HUDEP-2 (cell line): ENCODE data around the gene RPS24.
A peak's percentile ranks its signal among the peaks of the same experiment; 100 is the strongest.

Source experiments
- DNase-seq, 76 experiments: peaks; one replicate each; lab custom pipeline; 2025; ENCODE audit not compliant: unreplicated experiment in 76 of 76; lab: John Stamatoyannopoulos, UW

The RPS24 gene

DNA sequence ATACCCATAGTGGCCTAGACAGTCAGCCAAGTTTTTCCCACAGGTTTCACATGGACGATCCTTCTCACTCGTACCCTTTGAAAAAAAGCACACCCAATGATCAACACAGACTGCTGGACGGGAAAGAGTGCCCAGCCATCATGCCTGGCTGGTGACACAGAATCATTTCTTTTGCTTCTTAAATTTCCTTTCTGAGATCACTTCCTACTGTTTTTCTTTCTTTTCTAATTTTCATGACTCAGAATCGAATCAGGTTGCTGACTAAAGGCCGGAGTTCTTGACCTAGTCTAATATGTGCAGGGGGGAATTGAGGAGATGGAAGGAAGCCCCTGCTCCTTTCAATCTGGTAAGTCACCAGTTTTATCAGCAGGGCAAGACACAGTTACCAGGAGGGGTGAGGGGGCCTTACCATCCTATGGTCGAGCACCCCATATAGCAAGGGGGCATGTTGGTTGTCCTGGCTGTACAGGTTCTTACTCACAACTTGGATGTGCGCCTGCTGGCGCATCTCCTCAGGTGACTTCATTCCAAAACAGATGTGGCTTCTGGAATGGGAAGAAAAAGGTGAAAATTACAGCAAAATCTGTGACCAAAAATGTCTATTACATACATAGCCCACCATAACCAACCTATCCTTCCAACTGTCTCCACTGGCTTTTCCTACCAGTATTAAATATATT lies 7.8 kb upstream of the RPS24 start:
- no peak for DNase-seq

DNA sequence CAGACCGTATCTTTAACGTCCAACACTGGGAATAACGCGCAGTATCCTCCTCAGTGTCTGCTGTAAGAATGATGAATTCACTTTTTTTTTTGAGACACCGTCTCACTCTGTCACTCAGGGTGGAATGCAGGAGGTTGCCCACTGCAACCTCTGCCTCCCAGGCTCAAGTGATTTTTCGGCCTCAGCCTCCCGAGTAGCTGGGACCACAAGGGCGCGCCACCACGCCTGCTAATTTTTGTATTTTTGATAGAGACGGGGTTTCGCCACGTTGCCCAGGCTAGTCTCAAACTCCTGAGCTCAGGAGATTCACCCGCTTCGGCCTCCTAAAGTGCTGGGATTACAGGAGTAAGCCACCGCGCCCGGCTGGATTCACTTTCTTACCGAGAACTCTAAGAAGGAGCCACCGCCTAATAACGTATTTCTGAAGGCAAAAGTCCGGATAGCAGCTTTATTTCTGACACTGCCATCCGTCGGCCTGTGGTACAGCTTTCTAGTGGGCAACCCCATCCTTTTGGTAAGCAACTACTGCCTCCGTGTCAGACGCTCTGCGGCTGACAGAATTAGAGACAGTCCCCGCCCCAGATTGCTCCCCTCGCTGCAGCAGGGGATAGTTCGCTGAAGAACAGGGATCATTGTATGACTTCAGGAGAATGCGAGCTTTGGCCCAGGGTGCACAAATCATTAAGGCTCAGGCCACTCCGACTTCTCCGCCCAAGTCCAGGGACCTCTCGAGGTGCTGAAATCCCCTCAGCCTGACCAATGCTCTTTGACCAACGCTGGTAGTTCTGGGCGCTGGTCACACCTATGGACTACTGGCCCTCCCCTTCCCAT lies 5.0 kb upstream of the RPS24 start:
- DNase-seq, result peak in 6 of 76 experiments; percentile 4 to 33 (median 13)

DNA sequence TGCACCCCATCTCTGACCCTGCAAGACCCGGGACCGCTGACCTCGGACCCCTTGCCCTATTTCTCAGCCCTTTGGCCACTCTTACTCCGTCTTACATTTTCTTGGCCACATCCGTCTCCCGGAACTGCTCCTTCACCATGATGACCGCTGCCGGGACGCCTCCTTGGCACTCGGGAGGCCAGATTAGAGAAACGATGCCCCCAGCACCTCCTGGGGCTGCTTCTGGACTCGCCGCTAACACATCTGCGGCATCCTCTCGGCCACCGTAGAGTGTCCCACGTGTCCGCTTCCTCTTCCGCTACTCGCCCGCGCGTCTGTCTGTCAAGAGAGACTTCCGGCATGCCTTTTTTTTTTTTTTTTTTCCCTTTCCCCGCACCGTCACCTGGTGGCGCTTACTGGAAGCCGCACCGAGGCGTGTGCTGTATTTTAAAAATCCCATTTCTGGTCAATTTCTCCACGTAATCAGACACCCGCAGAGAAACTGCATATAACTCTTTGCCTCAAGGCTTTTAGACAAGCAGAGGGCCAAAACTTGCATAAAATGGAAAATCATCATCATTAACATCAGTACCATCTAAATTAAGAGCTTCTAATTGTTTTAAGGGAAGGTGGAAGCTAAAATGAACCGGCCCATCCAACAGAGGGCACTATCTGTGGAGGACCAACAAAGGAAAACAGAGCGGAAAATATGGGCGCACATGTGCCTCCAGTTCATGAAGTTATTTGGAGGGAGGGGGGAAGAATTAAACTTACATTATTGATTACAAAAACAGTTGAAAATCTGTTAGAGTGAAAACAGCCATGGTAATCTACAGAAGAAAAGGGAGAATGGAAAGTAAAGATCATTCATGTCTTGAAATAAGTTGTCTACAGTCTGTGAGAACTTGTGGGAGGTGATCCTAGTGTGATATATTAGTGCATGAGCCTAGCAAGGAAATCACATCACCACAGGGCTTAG lies 4.1 kb upstream of the RPS24 start, which contains the start of gene POLR3A:
TSS of gene POLR3A (minus strand) at position 247 of the 958 bp plus-strand sequence. CDS start at position 139, 108 bp downstream.
- DNase-seq, result peak; percentile 18 to 96 (median 89)

DNA sequence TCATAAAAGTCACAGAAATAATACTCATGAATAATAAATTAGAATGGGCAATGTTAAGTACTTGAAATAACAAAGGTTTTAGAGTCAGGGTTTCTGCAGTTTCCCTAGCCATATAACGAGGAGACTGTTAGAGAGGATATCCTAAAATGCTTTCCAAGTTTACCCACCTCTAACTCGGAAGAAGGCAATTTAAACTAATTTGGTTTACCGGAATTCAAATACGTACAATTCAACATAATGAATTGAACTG lies 351 bp upstream of the RPS24 start:
- no peak for DNase-seq

DNA sequence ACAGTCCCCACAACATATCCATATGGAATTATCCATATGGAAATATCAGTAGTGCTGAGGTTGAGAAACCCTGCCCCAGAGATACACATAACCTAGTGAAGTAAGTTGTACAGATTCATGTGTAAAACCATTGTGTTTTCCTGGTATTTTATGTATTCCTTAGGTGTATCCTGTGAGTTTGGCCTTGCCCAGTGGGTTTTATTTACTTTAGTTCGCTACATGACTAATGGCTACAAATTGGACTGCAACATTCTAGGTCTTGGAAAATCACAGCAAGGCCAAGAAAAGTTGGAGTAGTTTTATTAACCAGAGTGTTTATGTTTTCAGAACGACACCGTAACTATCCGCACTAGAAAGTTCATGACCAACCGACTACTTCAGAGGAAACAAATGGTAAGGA lies 1.4 kb downstream of the RPS24 start:
- no peak for DNase-seq

DNA sequence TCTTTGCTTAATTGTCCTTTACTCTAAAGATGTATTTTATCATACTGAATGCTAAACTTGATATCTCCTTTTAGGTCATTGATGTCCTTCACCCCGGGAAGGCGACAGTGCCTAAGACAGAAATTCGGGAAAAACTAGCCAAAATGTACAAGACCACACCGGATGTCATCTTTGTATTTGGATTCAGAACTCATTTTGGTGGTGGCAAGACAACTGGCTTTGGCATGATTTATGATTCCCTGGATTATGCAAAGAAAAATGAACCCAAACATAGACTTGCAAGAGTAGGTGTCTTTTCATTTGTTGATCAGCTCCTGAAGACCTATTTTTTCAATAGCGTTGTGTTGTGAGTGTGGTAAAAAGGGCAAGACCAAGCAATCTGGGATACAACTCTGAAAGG lies 1.8 kb downstream of the RPS24 start:
- DNase-seq, result no peak

DNA sequence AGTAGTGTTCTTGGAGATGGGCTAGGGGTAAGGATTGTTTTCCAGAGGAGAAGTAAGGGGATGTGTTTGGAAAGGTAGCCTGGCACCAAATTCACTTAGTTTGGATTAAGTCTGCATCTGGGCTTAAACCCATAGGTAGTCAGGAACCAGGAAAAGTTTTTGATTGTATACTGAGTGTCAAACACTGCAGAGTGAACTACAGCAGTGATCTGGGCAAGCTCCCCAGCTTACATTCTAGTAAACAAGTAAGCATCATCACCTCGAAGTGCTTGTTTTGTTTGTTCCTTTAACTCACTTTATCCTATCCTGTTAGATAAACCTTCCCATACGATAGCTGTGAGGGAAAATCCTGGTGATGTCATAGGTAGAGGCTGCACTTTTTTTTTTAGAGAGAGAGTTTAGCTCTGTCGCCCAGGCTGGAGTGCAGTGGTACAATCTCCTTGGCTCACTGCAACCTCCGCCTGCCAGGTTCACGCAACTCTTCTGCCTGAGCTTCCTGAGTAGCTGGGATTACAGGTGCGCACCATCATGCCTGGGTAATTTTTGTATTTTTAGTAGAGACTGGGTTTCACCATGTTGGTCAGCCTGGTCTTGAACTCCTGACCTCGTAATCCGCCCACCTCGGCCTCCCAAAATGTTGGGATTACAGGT lies 2.4 kb downstream of the RPS24 start:
- DNase-seq, result no peak

DNA sequence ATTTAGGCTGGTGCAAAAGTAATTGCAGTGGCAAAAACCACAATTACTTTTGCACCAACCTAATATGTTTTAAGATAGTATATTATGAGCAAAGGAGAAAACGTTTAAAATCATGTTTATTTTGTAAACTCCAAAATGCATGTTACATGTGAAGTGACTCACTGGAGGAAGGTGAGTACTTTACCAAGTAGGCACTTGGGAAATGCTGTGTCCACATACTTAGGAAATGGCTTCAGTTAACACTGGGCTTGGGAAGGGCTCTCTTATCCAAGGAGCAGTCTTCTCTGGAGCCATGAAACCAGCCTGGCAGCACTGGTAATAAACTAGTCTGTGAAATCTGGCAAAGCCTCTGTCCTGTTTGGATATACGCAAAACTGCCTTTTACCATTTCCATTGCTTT lies 4.4 kb downstream of the RPS24 start:
- DNase-seq, result no peak

DNA sequence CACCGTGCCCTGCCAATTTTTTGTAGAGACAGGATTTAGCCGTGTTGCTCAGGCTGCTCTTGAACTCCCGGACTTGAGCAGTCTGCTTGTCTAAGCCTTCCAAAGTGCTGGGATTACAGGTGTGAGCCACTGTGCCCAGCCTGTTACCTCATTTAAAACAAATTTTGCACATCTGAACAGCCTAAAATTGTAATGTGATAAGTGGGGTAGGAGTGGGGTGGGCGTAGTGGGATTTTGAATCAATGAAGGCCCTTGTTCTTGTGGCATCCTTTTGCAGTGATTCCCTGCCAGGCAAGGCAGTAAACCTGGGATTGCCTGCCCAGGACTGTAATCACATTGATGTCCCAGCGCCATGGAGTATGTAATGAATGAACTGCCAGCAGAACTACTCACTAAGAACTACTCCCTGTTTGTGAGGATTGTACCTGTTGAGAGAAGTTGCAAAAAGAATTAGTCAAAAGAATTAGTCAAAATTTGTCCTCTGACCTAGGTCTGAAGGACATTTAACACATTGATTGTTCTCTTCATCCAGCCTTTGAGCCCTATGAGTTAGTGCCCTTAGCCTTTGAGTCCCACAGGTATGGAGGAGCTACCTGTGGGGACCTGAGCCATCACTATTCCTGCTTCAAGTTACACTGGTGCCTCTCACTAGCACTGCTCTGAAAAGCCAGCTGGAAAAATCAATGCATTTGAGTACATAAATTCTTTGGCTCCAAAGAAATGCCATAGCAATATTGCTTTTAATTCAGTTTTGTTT lies 5.3 kb downstream of the RPS24 start:
- no peak for DNase-seq

DNA sequence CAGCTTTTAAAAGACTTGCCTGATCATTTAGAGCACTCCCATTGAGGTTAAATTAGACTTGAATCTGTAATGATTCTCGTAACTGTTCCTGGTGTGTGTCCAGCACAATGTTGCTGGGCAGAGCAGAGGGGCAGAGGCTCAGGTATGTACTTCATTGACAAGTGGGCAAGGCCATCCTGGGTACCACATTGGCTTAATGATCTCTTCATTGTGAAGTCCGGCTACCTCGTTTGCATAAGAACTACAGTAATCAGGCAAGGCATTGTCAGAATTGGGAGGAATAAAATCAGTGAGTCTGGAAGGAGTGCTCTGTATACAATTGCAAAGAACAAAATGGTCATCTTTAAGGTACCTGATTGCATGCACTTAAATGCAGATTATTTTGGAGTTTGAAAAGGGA lies 6.1 kb downstream of the RPS24 start:
- no peak for DNase-seq

DNA sequence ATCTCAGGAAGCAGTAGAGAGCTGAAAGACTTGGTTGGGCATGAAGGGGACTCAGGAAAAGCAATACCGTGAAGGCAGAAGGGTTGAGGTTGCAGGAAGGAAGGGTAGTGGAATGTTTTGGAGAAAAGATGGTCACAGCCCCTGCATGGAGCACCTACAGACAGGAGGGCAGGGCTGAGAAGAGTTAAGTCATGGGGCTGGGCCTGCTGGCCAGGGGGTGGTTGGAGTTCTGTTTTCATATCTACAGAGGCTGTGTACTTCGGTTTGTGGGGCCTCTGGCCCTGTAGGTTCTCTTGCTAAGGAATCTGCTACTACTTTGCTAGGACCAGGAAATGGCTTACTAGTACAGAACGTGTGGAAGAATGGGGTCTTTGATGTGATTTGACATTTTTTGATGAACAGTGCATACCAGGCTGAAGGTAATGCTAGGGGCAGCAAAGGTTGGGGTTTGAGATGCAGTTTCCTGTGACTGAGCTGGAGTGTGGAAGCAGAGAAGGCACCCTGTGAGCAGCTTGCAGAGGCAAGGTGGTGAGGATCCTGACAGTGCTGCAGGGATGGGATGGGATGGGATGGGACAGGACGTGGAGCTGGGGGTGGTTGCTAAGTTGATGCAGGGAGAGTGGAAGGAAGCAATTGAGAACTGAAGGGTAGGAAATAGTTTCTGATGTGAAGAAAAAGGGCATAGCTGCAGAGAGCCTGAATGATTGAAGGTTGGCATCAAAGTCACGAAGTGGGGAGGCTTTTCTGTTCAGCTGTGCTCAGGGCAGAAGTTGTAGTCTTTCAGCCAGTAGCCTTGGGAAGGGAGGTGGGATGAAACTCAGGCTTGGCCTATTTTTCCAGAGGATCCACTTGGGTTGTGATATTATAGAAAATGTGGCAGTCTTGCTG lies 7.8 kb downstream of the RPS24 start:
- DNase-seq, result peak in 2 of 76 experiments; percentile 1 to 13

DNA sequence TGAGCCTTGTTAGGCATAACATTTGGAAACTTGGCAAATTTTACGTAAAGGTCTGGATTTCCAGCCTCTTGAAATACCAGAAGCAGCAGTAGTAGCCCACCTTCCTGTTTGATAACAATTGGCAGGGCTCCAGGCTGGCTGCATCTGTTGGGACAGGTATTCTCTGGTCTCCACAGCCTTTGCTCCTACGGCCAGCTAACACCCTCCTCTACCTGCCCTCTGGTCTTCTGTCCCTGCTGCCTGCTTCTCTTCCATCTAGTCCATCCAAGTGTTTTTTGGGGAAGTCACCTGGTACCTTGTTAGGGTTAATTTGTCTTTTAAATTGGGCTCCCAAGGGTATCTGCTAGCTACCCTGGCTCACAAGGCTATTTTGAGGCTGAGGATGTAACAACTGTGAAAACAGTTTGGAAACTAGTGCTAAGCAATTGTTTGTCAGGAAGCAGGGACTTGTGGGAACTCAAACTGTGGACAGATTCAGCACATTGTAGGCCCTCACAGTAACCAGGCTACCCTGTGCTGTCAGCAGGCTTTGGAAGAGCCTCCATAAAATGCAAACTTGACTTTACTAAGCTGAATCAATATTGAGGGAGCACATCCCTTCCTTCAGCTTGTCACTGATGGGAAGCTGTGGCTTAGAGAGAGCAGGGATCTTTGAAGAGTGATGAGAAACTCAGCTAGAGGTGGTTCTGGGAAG lies 8.5 kb downstream of the RPS24 start:
- DNase-seq, result peak in 2 of 76 experiments; percentile 2 to 13

DNA sequence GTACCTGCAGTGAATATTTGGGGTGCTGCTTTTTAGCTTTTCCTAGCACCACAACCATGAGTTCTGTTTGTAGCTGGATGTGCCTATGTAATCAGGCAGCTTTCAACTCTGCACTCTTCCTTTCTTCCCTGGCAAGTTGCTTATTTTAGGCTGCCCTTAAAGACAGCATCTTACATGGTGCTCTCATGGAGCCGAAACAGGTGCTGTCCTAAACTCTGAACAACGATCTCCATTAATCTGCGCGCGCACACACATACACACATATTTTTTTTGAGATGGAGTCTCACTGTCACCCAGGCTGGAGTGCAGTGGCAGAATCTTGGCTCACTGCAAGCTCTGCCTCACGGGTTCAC lies 9.1 kb downstream of the RPS24 start:
- peak in 1 of 76 experiments; percentile 1 for DNase-seq

DNA sequence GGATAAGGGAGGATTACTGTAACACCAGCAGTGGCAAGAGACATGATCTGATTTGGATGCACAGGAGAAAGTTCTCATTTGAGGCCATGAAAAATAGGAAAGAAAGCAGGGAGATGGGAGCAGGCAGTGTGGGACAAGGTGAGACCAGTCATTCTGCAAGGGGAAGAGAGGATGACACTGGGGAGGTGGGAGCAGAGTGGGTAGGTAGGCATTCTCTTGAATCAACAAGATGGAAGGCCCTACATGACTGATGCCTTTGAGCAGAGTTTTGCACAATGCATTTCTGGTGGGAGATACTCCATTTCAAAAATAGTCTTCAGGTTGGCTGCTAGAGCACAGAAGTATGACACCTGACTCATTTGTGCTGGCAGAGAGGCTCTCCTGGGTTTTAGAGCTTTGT lies 10.5 kb downstream of the RPS24 start:
- peak in 1 of 76 experiments; percentile 13 for DNase-seq

DNA sequence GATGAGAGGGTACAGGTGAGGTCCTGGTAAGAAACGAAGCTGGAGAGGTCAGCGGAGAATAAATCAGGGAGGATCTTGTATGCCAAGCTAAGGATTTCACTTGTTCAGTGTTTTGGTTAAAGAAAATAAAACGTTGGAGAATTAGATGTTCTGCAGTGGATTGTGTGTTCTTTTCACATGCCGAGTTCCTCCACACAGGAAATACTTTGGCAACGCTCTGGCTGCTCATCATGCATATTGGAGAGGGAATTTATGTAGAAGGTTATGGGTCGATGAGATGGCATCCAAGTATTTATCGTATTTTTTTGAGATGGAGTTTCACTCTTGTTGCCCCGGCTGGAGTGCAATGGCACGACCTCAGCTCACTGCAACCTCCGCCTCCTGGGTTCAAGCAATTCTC lies 11.0 kb downstream of the RPS24 start:
- DNase-seq, result no peak

DNA sequence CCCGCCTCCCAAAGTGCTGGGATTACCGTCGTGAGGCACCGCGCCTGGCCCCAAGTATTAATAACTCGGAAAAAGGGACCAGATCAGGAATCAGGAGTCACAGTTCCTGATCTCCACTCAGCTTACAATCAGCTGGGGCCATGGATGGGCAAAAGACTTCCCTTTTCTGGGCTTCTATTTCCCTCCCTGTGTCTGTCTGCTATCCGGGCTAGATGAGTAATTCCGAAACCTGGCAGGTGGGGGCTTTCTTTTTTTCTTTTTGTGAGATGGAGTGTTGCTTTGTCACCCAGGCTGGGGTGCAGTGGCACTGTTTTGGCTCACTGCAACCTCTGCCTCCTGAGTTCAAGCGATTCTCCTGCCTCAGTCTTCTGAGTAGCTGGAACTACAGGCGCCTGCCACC lies 11.6 kb downstream of the RPS24 start:
- no peak for DNase-seq

DNA sequence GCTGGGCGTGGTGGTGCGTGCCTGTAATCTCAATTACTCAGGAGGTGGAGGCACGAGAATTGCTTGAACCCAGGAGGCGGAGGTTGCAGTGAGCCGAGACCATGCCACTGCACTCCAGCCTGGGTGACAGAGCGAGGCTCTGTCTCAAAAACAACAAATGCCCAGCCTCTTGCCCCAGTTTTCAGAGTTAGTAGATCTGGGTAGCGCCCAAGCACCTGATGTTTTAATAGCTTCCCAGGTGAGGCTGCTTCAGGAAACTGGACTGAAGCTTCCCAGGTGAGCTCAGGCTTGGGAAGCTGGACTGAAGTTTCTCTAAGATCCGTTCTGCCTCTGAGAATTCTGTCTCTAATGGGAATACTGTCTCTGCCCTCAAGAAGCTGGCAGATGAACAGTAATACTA lies 12.2 kb downstream of the RPS24 start:
- no peak for DNase-seq

DNA sequence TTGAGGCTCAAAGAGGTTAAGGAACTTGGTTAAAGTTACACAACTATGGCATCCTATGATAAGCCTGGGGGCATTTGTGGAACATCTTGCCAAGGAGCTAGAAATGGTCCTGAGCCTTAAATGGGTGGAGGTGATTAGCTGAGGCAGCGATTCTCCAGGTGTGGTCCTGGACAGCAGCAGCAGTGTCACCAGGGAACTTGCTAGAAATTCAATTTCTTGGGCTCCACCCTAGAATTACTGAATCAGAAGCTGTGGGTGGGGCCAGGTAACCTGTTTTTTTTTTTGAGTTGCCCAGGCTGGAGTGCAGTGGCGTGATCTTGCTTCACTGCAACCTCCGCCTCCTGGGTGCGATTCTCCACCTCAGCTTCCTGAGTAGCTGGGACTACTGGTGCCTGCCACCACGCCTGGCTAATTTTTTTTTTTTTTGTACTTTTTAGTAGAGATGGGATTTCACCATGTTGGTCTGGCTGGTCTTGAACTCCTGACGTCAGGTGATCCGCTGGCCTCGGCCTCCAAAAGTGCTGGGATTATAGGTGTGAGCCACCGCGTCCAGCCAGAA lies 13.1 kb downstream of the RPS24 start:
- no peak for DNase-seq
